Testis (tissue), 3 donors: ENCODE measurements around the gene UQCRH. TPM values are rescaled to one million over a fixed set of nuclear protein-coding genes. Genes with fewer than 3 reads are reported as not detected.
"Not testable (repeated sequence)": the region's sequence is repeated elsewhere in the genome, so short reads cannot be mapped to it uniquely, and the experiment has no call there.

Source experiments
- DNase-seq: peaks from one replicate; pipeline ENCODE4 v3.0.0-alpha.2; 2019
- H3K27ac ChIP-seq, 2 donors: fragments of 200-600 bp; sonication (generic); one replicate each; pipeline ENCODE4 v1.5.1; 2019
- H3K27me3 ChIP-seq: fragments of 200-600 bp; sonication (generic); one replicate; pipeline ENCODE4 v1.5.1; 2019
- H3K36me3 ChIP-seq: fragments of 200-600 bp; sonication (generic); one replicate; pipeline ENCODE4 v1.5.1; 2017; ENCODE audit warnings: low read depth; ENCODE audit errors: missing control alignments
- H3K4me1 ChIP-seq: fragments of 200-600 bp; sonication (generic); one replicate; pipeline ENCODE4 v1.5.1; 2019
- H3K4me3 ChIP-seq, 2 donors: fragments of 200-600 bp; sonication (generic); one replicate each; pipeline ENCODE4 v1.5.1; 2017 to 2019
- H3K9me3 ChIP-seq: fragments of 200-600 bp; sonication (generic); one replicate; pipeline ENCODE4 v1.5.1; 2017
- POLR2A ChIP-seq: fragments of 450-650 bp; IDR thresholded peaks from one replicate; pipeline ENCODE4 v1.6.1; 2017; ENCODE audit warnings: antibody characterized with exemption, mild to moderate bottlenecking, moderate library complexity
- WGBS, 2 donors: methylation state at CpG; one replicate each; pipeline ENCODE4 v1.1.5; 2018; 5-methylcytosine and 5-hydroxymethylcytosine counted together
- intact Hi-C: fragments of 100-400 bp; cut with DNase I; formaldehyde crosslinking; loops from one replicate; pipeline ENCODE4 v1.15.1; 2023; ENCODE audit warnings: low total_unique reads
- polyA plus RNA-seq: library from polyadenylated mRNA; stranded (reverse); fragments of 350-450 nt; fragmentation: Illumina TruSeq; extraction: RNeasy Lipid Tissue Mini Kit (QIAGEN cat#74804); gene quantifications from one replicate; pipeline ENCODE4 v1.2.3, GENCODE V29; 2014; ENCODE audit warnings: low read depth, low replicate concordance; ENCODE audit not compliant: insufficient read depth
- total RNA-seq, 2 donors: library from RNA; depleted of rRNA; stranded (reverse); fragments of >200 nt; gene quantifications; one replicate each; pipeline ENCODE4 v1.2.3, GENCODE V29; 2016
- TF ChIP-seq, protein P1 (sequence below), 3 experiments: fragments of 450-650 bp in 2 of 3; fragments of 200-600 bp in 1 of 3; sonication (generic) in 1 of 3; IDR thresholded peaks; one replicate each; pipeline ENCODE4 v1.5.1; 2016 to 2019; ENCODE audit warnings: antibody characterized with exemption in 3 of 3, mild to moderate bottlenecking in 2 of 3, moderate library complexity in 1 of 3

Gene UQCRH
- total and polyA plus RNA-seq, 3 donors from 2014 or later = 165 to 259 (median 183) TPM

- no peak for DNase-seq
- Histone ChIP-seq H3K36me3 (no peaks in the 10 kb centered on the region), H3K27ac (no peak overlapping the region), H3K9me3 (no peaks in the 10 kb centered on the region), H3K4me3 (no peak overlapping the region), H3K27me3 (no peaks in the 10 kb centered on the region), H3K4me1 (peaks cover 10% of the 10 kb centered on the region)
- TF ChIP-seq, protein P1, sequence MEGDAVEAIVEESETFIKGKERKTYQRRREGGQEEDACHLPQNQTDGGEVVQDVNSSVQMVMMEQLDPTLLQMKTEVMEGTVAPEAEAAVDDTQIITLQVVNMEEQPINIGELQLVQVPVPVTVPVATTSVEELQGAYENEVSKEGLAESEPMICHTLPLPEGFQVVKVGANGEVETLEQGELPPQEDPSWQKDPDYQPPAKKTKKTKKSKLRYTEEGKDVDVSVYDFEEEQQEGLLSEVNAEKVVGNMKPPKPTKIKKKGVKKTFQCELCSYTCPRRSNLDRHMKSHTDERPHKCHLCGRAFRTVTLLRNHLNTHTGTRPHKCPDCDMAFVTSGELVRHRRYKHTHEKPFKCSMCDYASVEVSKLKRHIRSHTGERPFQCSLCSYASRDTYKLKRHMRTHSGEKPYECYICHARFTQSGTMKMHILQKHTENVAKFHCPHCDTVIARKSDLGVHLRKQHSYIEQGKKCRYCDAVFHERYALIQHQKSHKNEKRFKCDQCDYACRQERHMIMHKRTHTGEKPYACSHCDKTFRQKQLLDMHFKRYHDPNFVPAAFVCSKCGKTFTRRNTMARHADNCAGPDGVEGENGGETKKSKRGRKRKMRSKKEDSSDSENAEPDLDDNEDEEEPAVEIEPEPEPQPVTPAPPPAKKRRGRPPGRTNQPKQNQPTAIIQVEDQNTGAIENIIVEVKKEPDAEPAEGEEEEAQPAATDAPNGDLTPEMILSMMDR (IDR thresholded peaks at IDR 0.05) = no peak
- TF ChIP-seq POLR2A = no peak
- intact Hi-C loops = no loop called here
These were observed 41.8 kb downstream of the UQCRH start for GRCh38 chr1:46345281-46345680.

GRCh38 chr1:46352363-46352762 is 48.9 kb downstream of the UQCRH start:
- Histone ChIP-seq H3K36me3 (no peaks in the 10 kb centered on the region), H3K27ac (no peak overlapping the region), H3K4me3 (no peak overlapping the region), H3K27me3 (no peaks in the 10 kb centered on the region), H3K9me3 (no peaks in the 10 kb centered on the region), H3K4me1 (no peaks in the 10 kb centered on the region)
- DNase-seq = no peak
- TF ChIP-seq, protein P1 (IDR thresholded peaks at IDR 0.05) = no peak
- no peak for TF ChIP-seq POLR2A
- intact Hi-C loops = no loop called here
- 81 to 98% methylated on average over 2 of the region's 2 CpGs for WGBS, 2 donors

GRCh38 chr1:46355920-46356319 is 52.4 kb downstream of the UQCRH start:
- intact Hi-C loops, H3K36me3 ChIP-seq, DNase-seq: not testable (repeated sequence)

GRCh38 chr1:46362158-46362557 is 58.7 kb downstream of the UQCRH start:
- no peak overlapping the region for H3K27ac ChIP-seq
- WGBS, 2 donors = 89 to 95% methylated on average over 3 of the region's 3 CpGs
- DNase-seq = no peak
- intact Hi-C loops = no loop called here
- no peaks in the 10 kb centered on the region for H3K27me3 ChIP-seq
- no peak overlapping the region for H3K4me3 ChIP-seq
- no peaks in the 10 kb centered on the region for H3K9me3 ChIP-seq
- no peaks in the 10 kb centered on the region for H3K4me1 ChIP-seq
- TF ChIP-seq, protein P1 (IDR thresholded peaks at IDR 0.05) = no peak
- TF ChIP-seq POLR2A = no peak
- H3K36me3 ChIP-seq = no peaks in the 10 kb centered on the region

More at GRCh38 chr1:46355920-46356319, 52.4 kb downstream of the UQCRH start:
- WGBS, 2 donors = 91 to 96% methylated on average over 5 of the region's 5 CpGs
- H3K27ac ChIP-seq, H3K27me3 ChIP-seq, H3K9me3 ChIP-seq, H3K4me1 ChIP-seq, H3K4me3 ChIP-seq: not testable (repeated sequence)

- Histone ChIP-seq H3K4me1 (no peaks in the 10 kb centered on the region), H3K9me3 (no peaks in the 10 kb centered on the region), H3K36me3 (no peaks in the 10 kb centered on the region), H3K27me3 (no peaks in the 10 kb centered on the region), H3K27ac (no peak overlapping the region), H3K4me3 (no peak overlapping the region)
- 95 to 99% methylated on average over 5 of the region's 5 CpGs for WGBS, 2 donors
- intact Hi-C loops = no loop called here
- DNase-seq = no peak
- TF ChIP-seq, protein P1 (IDR thresholded peaks at IDR 0.05) = no peak
- TF ChIP-seq POLR2A = no peak
These were observed 59.6 kb downstream of the UQCRH start for GRCh38 chr1:46363121-46363520.
